ENCODE data around the gene KCND1. TPM values are rescaled to one million over a fixed set of nuclear protein-coding genes. Genes with fewer than 3 reads are reported as not detected.

The KCND1 gene
- total RNA-seq, 4 donors from 2014 or later = 0.35 to 5.8 (median 1.7) TPM

- no peak for TF ChIP-seq POLR2A (IDR thresholded peaks at IDR 0.05)
- no peak for TF ChIP-seq CTCF (IDR thresholded peaks at IDR 0.05)
- peaks cover 0 to 65% (median 0%) of the 10 kb centered on the region in 3 donors for H3K36me3 ChIP-seq
- H3K27ac ChIP-seq = no peak overlapping the region
- no peaks in the 10 kb centered on the region for H3K9me3 ChIP-seq
- H3K27me3 ChIP-seq = no peaks in the 10 kb centered on the region
- H3K4me1 ChIP-seq = no peaks in the 10 kb centered on the region
- no peak overlapping the region for H3K4me3 ChIP-seq
- DNase-seq = no peak
Observed at GRCh38 chrX:48927123-48927522, 44.5 kb downstream of the KCND1 start.

GRCh38 chrX:48924270-48924669 is 47.4 kb downstream of the KCND1 start:
- no peaks in the 10 kb centered on the region for H3K27me3 ChIP-seq
- H3K4me3 ChIP-seq = no peak overlapping the region
- peaks cover 0 to 7% (median 0%) of the 10 kb centered on the region in 4 donors for H3K4me1 ChIP-seq
- DNase-seq = no peak
- no peaks in the 10 kb centered on the region for H3K9me3 ChIP-seq
- peaks cover 0 to 40% (median 0%) of the 10 kb centered on the region in 3 donors for H3K36me3 ChIP-seq
- H3K27ac ChIP-seq = no peak overlapping the region
- no peak for TF ChIP-seq CTCF (IDR thresholded peaks at IDR 0.05)
- no peak for TF ChIP-seq POLR2A (IDR thresholded peaks at IDR 0.05)

- H3K27ac ChIP-seq = no peak overlapping the region
- peaks cover 0 to 7% (median 0%) of the 10 kb centered on the region in 4 donors for H3K4me1 ChIP-seq
- no peak for DNase-seq
- H3K4me3 ChIP-seq = no peak overlapping the region
- H3K9me3 ChIP-seq = no peaks in the 10 kb centered on the region
- TF ChIP-seq CTCF (IDR thresholded peaks at IDR 0.05) = no peak
- no peak for TF ChIP-seq POLR2A (IDR thresholded peaks at IDR 0.05)
- no peaks in the 10 kb centered on the region for H3K27me3 ChIP-seq
- H3K36me3 ChIP-seq = peaks cover 0 to 40% (median 0%) of the 10 kb centered on the region in 3 donors
Observed at GRCh38 chrX:48923771-48924170, 47.9 kb downstream of the KCND1 start.

- H3K4me3 ChIP-seq = no peak overlapping the region
Observed at GRCh38 chrX:48920718-48921104, 50.9 kb downstream of the KCND1 start.

GRCh38 chrX:48919947-48920717 is 51.5 kb downstream of the KCND1 start:
- TF ChIP-seq CTCF (IDR thresholded peaks at IDR 0.05) (no peak), POLR2A (IDR thresholded peaks at IDR 0.05) (no peak)
- peak overlapping the region in 3 of 4 donors; percentile 72 to 84 (median 80) for H3K4me3 ChIP-seq
- peak overlapping the region; percentile 84 to 93 (median 90) for H3K27ac ChIP-seq
- peaks cover 0 to 25% (median 0%) of the 10 kb centered on the region in 3 donors for H3K36me3 ChIP-seq
- no peak for DNase-seq
- peaks cover 0 to 7% (median 3%) of the 10 kb centered on the region in 4 donors for H3K4me1 ChIP-seq
- no peaks in the 10 kb centered on the region for H3K9me3 ChIP-seq
- H3K27me3 ChIP-seq = no peaks in the 10 kb centered on the region

More at GRCh38 chrX:48920718-48921104, 50.9 kb downstream of the KCND1 start:
- H3K36me3 ChIP-seq = peaks cover 0 to 30% (median 0%) of the 10 kb centered on the region in 3 donors
- peak overlapping the region; percentile 31 to 92 (median 60) for H3K27ac ChIP-seq
- DNase-seq = no peak
- TF ChIP-seq POLR2A (IDR thresholded peaks at IDR 0.05) = no peak
- no peak for TF ChIP-seq CTCF (IDR thresholded peaks at IDR 0.05)
- H3K27me3 ChIP-seq = no peaks in the 10 kb centered on the region
- no peaks in the 10 kb centered on the region for H3K9me3 ChIP-seq
- H3K4me1 ChIP-seq = peaks cover 0 to 7% (median 3%) of the 10 kb centered on the region in 4 donors

Measured in Peyer's patch (tissue), 4 donors.